Kasumi-1 (cell line): Measurements from ENCODE around the gene ATP2C2.
A peak's percentile ranks its signal among the peaks of the same experiment; 100 is the strongest.
"Not testable (repeated sequence)": the region's sequence is repeated elsewhere in the genome, so short reads cannot be mapped to it uniquely, and the experiment has no call there.

ENCODE experiments used
- DNase-seq, 2 experiments: peaks; one replicate each; lab custom pipeline; 2025; lab: John Stamatoyannopoulos, UW

Gene ATP2C2

GRCh38 chr16:84421081-84421937, 53.0 kb downstream of the ATP2C2 start:
- DNase-seq = no peak

DNA sequence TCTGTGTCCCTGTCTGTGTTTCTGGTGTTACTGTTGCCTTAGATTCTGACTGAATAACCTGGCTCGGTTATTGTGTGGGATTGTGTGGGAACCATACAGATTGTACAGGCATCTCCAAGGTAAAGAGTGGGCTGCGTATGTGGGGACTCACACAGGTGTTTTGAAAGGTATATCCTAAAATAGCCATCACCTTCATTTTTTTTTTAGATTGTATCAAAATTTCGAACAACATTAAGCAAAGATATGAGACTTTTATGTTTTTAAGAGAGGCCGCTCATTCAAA, 53.5 kb downstream of the ATP2C2 start:
- DNase-seq = no peak

DNA sequence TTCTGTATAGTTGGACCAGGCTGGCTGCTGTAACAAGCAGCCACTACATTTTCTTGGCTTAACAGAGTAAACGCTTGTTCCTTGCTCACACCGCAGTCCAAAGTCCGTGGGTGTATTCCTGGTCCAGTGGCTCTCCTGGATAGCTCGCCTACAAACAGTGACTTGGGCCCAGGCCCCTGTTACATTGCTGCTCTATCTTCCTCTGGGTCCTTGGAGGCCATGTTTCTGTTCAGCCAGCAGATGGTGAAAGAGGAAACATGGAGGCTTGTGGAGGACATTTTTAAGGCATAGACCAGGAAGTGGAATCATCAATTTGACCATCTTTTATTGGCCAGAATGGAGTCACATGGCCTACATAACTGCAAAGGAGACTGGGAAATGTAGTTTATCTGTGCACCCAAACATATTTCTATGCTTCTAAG, 55.1 kb downstream of the ATP2C2 start:
- peak; percentile 28 to 43 for DNase-seq

GRCh38 chr16:84425696-84426095, 57.4 kb downstream of the ATP2C2 start:
- DNase-seq = no peak

GRCh38 chr16:84426804-84427203, 58.5 kb downstream of the ATP2C2 start:
- no peak for DNase-seq

GRCh38 chr16:84427553-84427952, 59.2 kb downstream of the ATP2C2 start:
- DNase-seq = no peak

- DNase-seq = no peak
Measured at GRCh38 chr16:84430860-84431259, 62.5 kb downstream of the ATP2C2 start.

GRCh38 chr16:84434800-84435199, 66.5 kb downstream of the ATP2C2 start:
- no peak for DNase-seq

- DNase-seq = no peak
Measured at GRCh38 chr16:84436196-84436595, 67.9 kb downstream of the ATP2C2 start.

- DNase-seq = no peak
Measured at GRCh38 chr16:84438971-84439696, 70.8 kb downstream of the ATP2C2 start.

DNA sequence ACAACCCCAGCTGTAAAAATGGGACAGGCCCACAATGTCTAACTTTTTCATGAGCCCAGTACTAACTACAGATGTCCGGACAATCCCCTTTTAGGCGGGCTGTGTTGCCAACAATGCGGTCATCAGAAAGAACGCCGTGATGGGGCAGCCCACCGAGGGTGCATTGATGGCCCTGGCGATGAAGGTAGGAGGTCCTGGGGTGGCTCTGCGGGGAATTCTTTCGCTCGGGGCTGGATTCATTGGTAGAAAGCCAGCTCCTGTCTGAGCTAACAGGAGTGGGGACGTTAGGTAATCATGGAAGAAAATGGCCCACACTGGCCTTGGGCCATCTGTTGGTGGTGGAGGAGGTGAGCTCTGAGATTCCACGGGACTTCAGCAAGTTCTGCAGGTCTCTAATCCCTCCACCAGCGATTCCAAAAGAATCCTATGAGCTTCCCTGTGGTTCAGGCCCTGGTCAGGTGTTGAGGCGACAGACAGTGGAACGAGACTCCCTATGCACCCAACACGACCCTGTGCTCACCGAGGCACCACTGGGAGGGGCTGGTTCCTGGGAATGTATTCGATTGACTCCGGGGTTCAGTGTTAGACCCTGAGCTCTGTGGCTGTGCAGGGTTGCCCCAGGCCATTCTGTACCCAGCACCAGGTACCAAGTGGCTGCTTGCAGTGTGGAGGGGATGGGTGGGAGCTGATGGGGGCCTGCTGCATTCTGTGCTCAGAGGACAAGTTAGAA, 74.2 kb downstream of the ATP2C2 start:
- DNase-seq = no peak

DNA sequence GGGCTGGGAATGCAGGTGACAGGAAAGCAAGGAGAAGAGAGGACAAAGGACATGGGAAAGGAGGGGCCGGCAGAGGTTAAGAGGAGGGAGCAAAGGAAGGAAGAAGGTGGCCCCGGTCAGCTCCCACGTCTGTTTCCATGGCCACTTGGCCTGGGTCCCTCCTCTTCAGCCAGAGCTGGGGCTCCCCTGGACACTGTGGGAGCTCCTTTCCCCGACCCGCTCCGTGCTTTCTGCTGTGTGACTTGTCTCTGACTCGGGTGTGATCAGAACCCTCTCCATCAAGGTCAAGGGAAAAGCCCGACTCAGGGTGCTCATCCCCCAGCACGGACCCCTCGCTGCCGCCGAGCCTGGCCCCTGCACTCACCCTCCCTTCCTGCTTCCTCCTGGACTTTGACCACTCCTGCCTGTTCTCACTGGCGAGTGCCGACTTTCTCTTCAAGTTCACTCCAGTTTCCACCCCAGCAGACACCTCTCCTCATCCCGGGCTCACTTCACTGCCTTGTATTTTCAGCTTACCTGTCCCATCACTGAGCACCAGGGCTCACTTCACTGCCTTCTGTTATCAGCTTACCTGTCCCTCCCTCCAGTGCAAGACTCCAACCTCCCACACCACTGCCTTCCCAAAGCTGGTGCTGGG, 74.9 kb downstream of the ATP2C2 start:
- no peak for DNase-seq

DNA sequence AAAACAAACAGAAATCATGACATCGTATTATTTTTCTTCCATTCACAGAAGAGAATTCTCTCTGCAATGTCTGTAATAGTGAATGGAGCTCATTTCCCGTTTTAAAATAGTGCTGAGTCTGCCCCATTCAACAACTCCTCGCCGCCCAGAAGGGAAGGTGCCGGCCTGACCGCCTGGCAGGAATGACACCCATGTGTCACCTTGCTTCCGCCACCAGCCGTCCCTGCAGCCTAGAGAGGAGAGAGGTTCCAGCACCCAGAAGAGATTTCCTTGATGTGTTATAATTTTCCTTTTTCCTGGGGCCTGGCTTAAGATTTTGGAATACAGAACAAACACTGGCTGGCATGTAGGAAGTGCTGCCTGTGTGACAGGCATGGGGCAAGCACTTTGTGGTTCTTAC, 76.1 kb downstream of the ATP2C2 start:
- DNase-seq = no peak

DNA sequence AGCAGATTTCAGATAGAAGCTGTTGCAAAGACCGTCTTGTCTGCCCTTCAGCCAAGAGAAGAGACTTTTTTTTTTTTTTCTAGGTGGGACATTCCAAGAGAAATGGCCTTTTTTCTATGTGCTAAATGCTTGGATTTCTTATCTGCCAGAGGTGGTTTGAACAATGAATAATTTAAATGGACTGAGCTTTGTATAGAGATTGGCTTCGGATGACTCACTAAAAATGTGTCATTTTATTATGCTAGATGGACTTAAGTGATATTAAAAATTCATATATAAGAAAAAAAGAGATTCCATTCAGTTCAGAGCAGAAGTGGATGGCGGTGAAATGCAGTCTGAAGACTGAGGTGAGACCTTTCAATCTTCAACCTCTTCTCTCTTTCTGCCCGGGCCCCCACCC, 77.7 kb downstream of the ATP2C2 start:
- no peak for DNase-seq

DNA sequence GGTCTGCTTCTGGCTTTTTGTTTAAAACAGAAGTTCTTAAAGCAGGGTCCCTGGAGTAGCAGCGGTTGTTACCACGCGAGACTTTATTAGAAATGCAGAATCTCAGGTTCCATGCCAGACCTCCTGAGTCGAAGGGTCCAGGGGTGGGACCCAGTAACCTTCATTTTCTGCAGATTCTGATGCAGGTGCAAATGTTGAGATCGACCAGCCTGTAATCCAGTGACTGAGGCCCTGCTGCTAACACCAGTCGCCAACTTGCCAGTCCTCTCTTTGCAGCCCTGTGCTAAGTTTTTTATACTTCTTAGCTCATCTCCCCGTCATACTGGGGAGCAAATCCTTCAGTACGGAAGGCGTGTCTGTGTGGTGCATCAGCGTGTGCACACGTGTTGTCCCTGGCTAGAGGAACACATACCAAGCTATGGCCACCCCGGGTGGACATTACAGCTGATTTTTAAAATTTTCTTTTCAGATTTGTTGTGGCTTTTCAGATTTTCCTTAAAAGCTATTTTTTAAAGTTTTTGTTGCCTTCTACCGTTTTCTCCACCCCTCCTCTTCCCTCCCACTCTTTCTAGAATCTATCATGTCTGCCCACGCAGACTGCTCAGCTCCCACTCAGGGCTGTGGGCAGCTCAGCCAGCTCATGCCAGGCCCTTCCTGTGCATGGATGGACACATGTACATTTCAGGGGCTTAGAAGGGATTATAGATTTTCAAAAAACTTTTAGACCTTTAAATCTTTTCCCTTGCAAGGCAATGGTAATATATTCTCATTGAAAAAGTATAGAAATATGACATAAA, 78.5 kb downstream of the ATP2C2 start:
- DNase-seq = no peak

- no peak for DNase-seq
Measured at GRCh38 chr16:84448444-84448843, 80.1 kb downstream of the ATP2C2 start.

GRCh38 chr16:84449156-84450140, 81.1 kb downstream of the ATP2C2 start:
- DNase-seq = no peak

- no peak for DNase-seq
Measured at GRCh38 chr16:84450176-84450865, 82.0 kb downstream of the ATP2C2 start.

DNA sequence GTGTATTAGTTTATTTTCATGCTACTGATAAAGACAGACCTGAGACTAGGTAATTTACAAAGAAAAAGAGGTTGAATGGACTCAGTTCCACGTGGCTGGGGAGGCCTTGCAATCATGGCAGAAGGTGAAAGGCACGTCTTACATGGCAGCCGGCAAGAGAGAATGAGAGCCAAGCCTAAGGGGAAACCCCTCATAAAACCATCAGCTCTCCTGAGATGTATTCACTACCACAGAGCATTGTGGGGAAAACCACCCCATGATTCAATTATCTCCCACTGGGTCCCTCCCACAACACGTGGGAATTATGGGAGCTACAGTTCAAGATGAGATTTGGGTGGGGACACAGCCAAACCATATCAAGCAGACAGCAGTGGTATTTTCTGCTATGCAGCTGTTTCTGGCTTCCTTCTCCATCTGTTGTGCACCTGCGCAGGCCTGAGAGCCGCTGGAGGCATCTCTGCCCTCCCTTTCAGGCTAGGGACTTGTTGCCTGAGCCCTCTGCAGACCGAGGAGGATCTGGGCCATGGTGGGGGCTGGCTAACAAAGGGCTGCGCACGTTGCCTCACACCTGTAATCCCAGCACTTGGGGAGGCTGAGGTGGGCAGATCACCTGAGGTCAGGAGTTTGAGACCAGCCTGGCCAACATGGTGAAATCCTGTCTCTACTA, 82.8 kb downstream of the ATP2C2 start:
- not testable (repeated sequence) for DNase-seq
